SK-N-MC (cell line): ENCODE measurements around the gene BATF2.

Source experiments
- EZH2 ChIP-seq: fragments of 200-600 bp; sonication (generic); IDR thresholded peaks from one replicate; pipeline ENCODE4 v1.6.1; 2017; ENCODE audit warnings: antibody characterized with exemption
- POLR2AphosphoS5 ChIP-seq: IDR thresholded peaks from 2 replicates; pipeline ENCODE4 v1.6.1; 2012; ENCODE audit warnings: mild to moderate bottlenecking, low read depth, low read length, borderline replicate concordance

GRCh38 chr11:64999478-64999877 is 2.7 kb upstream of the BATF2 start:
- TF ChIP-seq POLR2AphosphoS5 (no peak), EZH2 (no peak)
